ENCODE data around the gene FAM149A. TPM values are rescaled to one million over a fixed set of nuclear protein-coding genes. Genes with fewer than 3 reads are reported as not detected.

The FAM149A gene
- total and polyA plus RNA-seq, 2 donors (not counting 1 experiment from before 2014, with no cell fraction given) = 0.12 TPM; not detected in 1

DNA sequence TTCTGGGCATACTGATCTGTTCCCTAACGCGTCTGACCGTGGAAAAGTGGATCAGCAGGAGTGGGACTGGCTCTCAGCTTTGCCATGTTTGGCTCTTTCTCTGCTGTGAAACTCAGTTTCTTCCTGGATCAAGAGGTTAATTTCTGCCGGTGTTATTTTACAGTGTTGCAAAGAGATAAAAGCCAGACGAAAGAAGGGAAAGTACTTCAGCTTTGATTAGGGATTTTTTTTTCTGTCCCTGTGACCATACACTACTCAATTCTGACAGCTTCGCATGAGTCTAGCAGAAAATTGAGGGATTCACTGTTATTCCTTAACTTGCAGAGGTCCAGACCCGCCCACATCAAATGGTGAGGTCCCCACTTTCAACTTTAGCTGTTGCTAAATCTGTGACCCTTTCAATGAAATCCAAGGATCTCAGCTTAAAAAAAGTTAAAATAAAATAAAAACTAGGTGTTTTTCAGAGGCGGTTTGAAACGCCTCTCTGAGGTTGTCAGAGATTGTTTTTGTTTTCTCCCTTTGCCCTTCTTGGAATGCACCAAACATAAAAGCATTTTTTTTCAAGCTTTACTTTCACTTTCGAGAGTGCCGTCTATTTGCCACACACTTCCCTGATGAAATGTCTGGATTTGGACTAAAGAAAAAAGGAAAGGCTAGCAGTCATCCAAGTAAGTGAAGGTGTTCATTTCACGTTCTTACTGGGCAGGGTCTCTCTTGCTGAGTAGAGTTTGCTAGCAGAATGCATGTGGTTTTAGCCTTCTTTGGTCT is 35.7 kb upstream of the FAM149A start, which contains the start of gene TLR3:
Gene TLR3 (plus strand): TSS at position 576 of the 768 bp plus-strand sequence. CDS start 7,464 bp downstream, outside the sequence.
- H3K4me1 ChIP-seq (ENCODE audit: control insufficient read depth in 2 of 2, insufficient read depth in 2 of 2, low read length in 2 of 2) = peaks cover 13 to 20% of the 10 kb centered on the region in 2 donors
- Mint-ChIP-seq H3K9me3 (ENCODE audit: insufficient read depth) (no peaks in the 10 kb centered on the region), H3K27ac (no peak within 1 kb of the TSS), H3K4me1 (peaks cover 8% of the 10 kb centered on the region), H3K27me3 (peaks cover 40% of the 10 kb centered on the region), H3K4me3 (peak within 1 kb of the TSS; percentile 49)
- TF ChIP-seq, protein P1, sequence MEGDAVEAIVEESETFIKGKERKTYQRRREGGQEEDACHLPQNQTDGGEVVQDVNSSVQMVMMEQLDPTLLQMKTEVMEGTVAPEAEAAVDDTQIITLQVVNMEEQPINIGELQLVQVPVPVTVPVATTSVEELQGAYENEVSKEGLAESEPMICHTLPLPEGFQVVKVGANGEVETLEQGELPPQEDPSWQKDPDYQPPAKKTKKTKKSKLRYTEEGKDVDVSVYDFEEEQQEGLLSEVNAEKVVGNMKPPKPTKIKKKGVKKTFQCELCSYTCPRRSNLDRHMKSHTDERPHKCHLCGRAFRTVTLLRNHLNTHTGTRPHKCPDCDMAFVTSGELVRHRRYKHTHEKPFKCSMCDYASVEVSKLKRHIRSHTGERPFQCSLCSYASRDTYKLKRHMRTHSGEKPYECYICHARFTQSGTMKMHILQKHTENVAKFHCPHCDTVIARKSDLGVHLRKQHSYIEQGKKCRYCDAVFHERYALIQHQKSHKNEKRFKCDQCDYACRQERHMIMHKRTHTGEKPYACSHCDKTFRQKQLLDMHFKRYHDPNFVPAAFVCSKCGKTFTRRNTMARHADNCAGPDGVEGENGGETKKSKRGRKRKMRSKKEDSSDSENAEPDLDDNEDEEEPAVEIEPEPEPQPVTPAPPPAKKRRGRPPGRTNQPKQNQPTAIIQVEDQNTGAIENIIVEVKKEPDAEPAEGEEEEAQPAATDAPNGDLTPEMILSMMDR (IDR thresholded peaks at IDR 0.05) = no peak
- TF ChIP-seq EZH2 (IDR thresholded peaks at IDR 0.05; ENCODE audit: borderline replicate concordance, insufficient read depth, low read depth, low read length, poor library complexity, severe bottlenecking) = no peak
- peak within 1 kb of the TSS; percentile 38 for H2AFZ ChIP-seq (ENCODE audit: insufficient read depth, low read depth, low read length, poor library complexity, severe bottlenecking)
- no peaks in the 10 kb centered on the region for H3K36me3 ChIP-seq (replicated peaks in 1 of 2; ENCODE audit: control extremely low read depth in 1 of 2, control insufficient read depth in 1 of 2, extremely low read depth in 1 of 2, insufficient read depth in 2 of 2, low read length in 1 of 2)
- WGBS (ENCODE audit: insufficient coverage) = 13% methylated on average over 7 of the region's 12 CpGs
- peak within 1 kb of the TSS; percentile 49 for H3K9ac ChIP-seq (ENCODE audit: low read length)
- DNase-seq (peak; percentile 14), ATAC-seq (ENCODE audit: low read depth) (no peak)
- no peaks in the 10 kb centered on the region for H3K9me3 ChIP-seq (ENCODE audit: control extremely low read depth in 1 of 3, control insufficient read depth in 2 of 3, insufficient read depth in 1 of 3, low read length in 2 of 3)
- intact Hi-C loops (cut with micrococcal nuclease) = loop anchor here (10.0 kb wide), 1 partner anchor 126 kb away; the partner anchor contains the start of gene CYP4V2
- peak within 1 kb of the TSS; percentile 70 for H3K4me2 ChIP-seq (replicated peaks; ENCODE audit: low read depth, low read length, poor library complexity, severe bottlenecking)
- no peak within 1 kb of the TSS for H3K27ac ChIP-seq (ENCODE audit: low read length in 2 of 2)
- peaks cover 0 to 37% (median 19%) of the 10 kb centered on the region in 4 experiments for H3K27me3 ChIP-seq (replicated peaks in 1 of 4; ENCODE audit: control extremely low read depth in 1 of 4, control insufficient read depth in 3 of 4, insufficient read depth in 4 of 4, low read length in 3 of 4)
- CTCF ChIA-PET = interaction anchor here (1.0 to 2.3 kb wide), 5 partner anchors 68 to 519 kb away, joined by 3 to 15 read pairs (median 4); partner anchors contain the start of gene CYP4V2
- no peaks in the 10 kb centered on the region for H3K79me2 ChIP-seq (ENCODE audit: control insufficient read depth, insufficient read depth, low read length)
- H4K20me1 ChIP-seq (ENCODE audit: control insufficient read depth, insufficient read depth, low read length, poor library complexity, severe bottlenecking) = no peaks in the 10 kb centered on the region
- H3K4me3 ChIP-seq (ENCODE audit: control extremely low read depth in 1 of 5, extremely low read depth in 1 of 5, insufficient read depth in 1 of 5, low read depth in 2 of 5, low read length in 4 of 5) = peak within 1 kb of the TSS; percentile 30 to 55 (median 44)
- POLR2A ChIA-PET = no interaction called here

DNA sequence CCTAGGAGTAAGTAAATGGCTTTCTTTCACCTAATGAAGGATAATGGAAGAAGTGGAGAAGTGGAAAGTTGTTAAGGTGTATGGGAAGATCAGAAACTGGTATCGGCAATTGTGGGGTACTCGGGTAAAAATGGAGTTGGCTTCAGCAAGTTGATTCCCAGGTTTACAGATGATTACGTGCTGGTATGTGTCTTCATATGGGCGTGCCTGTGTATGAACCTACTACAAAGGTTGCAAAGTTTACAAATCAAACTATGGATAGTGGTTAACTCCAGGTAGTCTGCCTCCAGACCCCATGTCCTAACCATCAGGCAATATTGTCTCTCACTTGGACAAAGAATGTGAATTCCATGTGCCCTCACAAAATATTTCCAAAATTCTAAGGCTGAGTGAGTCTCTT is 34.8 kb upstream of the FAM149A start:
- H3K27me3 ChIP-seq (replicated peaks in 1 of 4; ENCODE audit: control extremely low read depth in 1 of 4, control insufficient read depth in 3 of 4, insufficient read depth in 4 of 4, low read length in 3 of 4) = peaks cover 0 to 35% (median 18%) of the 10 kb centered on the region in 4 experiments
- H3K79me2 ChIP-seq (ENCODE audit: control insufficient read depth, insufficient read depth, low read length) = no peaks in the 10 kb centered on the region
- H3K36me3 ChIP-seq (replicated peaks in 1 of 2; ENCODE audit: control extremely low read depth in 1 of 2, control insufficient read depth in 1 of 2, extremely low read depth in 1 of 2, insufficient read depth in 2 of 2, low read length in 1 of 2) = no peaks in the 10 kb centered on the region
- no peak overlapping the region for H3K27ac ChIP-seq (ENCODE audit: low read length in 2 of 2)
- no peaks in the 10 kb centered on the region for H4K20me1 ChIP-seq (ENCODE audit: control insufficient read depth, insufficient read depth, low read length, poor library complexity, severe bottlenecking)
- H3K9me3 ChIP-seq (ENCODE audit: control extremely low read depth in 1 of 3, control insufficient read depth in 2 of 3, insufficient read depth in 1 of 3, low read length in 2 of 3) = no peaks in the 10 kb centered on the region
- TF ChIP-seq, protein P1 (IDR thresholded peaks at IDR 0.05) = no peak
- no peak for TF ChIP-seq EZH2 (IDR thresholded peaks at IDR 0.05; ENCODE audit: borderline replicate concordance, insufficient read depth, low read depth, low read length, poor library complexity, severe bottlenecking)
- intact Hi-C loops (cut with micrococcal nuclease) = loop anchor here (10.0 kb wide), 1 partner anchor 125 kb away; the partner anchor contains the start of gene CYP4V2
- POLR2A ChIA-PET = interaction anchor here (0.6 kb wide), 1 partner anchor 118 kb away, joined by 4 read pairs; no protein-coding TSS in a partner anchor
- H3K27ac Mint-ChIP-seq = no peak overlapping the region
- peaks cover 36% of the 10 kb centered on the region for H3K27me3 Mint-ChIP-seq
- ATAC-seq (ENCODE audit: low read depth) (no peak), DNase-seq (no peak)
- H3K9ac ChIP-seq (ENCODE audit: low read length) = no peak overlapping the region
- peaks cover 8% of the 10 kb centered on the region for H3K4me1 Mint-ChIP-seq
- H3K9me3 Mint-ChIP-seq (ENCODE audit: insufficient read depth) = no peaks in the 10 kb centered on the region
- H3K4me1 ChIP-seq (ENCODE audit: control insufficient read depth in 2 of 2, insufficient read depth in 2 of 2, low read length in 2 of 2) = peaks cover 13 to 20% of the 10 kb centered on the region in 2 donors
- H2AFZ ChIP-seq (ENCODE audit: insufficient read depth, low read depth, low read length, poor library complexity, severe bottlenecking) = no peak overlapping the region
- no peak overlapping the region for H3K4me2 ChIP-seq (replicated peaks; ENCODE audit: low read depth, low read length, poor library complexity, severe bottlenecking)
- H3K4me3 ChIP-seq (ENCODE audit: control extremely low read depth in 1 of 5, extremely low read depth in 1 of 5, insufficient read depth in 1 of 5, low read depth in 2 of 5, low read length in 4 of 5) = no peak overlapping the region
- CTCF ChIA-PET = no interaction called here
- 100% methylated on average over 4 of the region's 4 CpGs for WGBS (ENCODE audit: insufficient coverage)
- no peak overlapping the region for H3K4me3 Mint-ChIP-seq

Data from B cell (primary cell).